22Rv1 (cell line): Measurements from ENCODE around the gene KRT17.
"Not testable (repeated sequence)": the region's sequence is repeated elsewhere in the genome, so short reads cannot be mapped to it uniquely, and the experiment has no call there.

ENCODE experiments used
- H3K27ac ChIP-seq: fragments of 450-650 bp; 2 replicates; pipeline ENCODE4 v1.5.1; 2017
- CTCF ChIP-seq: fragments of 450-650 bp; IDR thresholded peaks from 2 replicates; pipeline ENCODE4 v1.5.1; 2017; ENCODE audit warnings: mild to moderate bottlenecking
- ZFX ChIP-seq: fragments of 450-650 bp; IDR thresholded peaks from 2 replicates; pipeline ENCODE4 v1.6.1; 2017; ENCODE audit warnings: antibody characterized with exemption, borderline replicate concordance

The KRT17 gene

GRCh38 chr17:41647038-41647813 is 22.9 kb upstream of the KRT17 start:
- H3K27ac ChIP-seq, result no peak overlapping the region
- TF ChIP-seq CTCF (no peak), ZFX (no peak)

GRCh38 chr17:41642252-41643156 is 18.1 kb upstream of the KRT17 start:
- TF ChIP-seq ZFX (no peak), CTCF (no peak)
- H3K27ac ChIP-seq, result no peak overlapping the region

- H3K27ac ChIP-seq, result not testable (repeated sequence)
Observed at GRCh38 chr17:41640596-41640995, 16.2 kb upstream of the KRT17 start.

- TF ChIP-seq ZFX, result no peak
- no peak for TF ChIP-seq CTCF
- H3K27ac ChIP-seq, result no peak overlapping the region
Observed at GRCh38 chr17:41639492-41640473, 15.4 kb upstream of the KRT17 start.

GRCh38 chr17:41638941-41639340 is 14.6 kb upstream of the KRT17 start:
- TF ChIP-seq CTCF (no peak), ZFX (no peak)
- no peak overlapping the region for H3K27ac ChIP-seq

- TF ChIP-seq ZFX (no peak), CTCF (no peak)
- H3K27ac ChIP-seq, result no peak overlapping the region
Observed at GRCh38 chr17:41638194-41638593, 13.8 kb upstream of the KRT17 start.

- no peak overlapping the region for H3K27ac ChIP-seq
- TF ChIP-seq CTCF (no peak), ZFX (no peak)
Observed at GRCh38 chr17:41636652-41637051, 12.3 kb upstream of the KRT17 start.
